SK-N-SH treated with all-trans-retinoic acid at 6 μM for 48 hours (cell line): Measurements from ENCODE around the gene EVA1C.
"Not testable (repeated sequence)": the region's sequence is repeated elsewhere in the genome, so short reads cannot be mapped to it uniquely, and the experiment has no call there.

Experiments used
- ATAC-seq: fragments of 200-7000 bp; cut with Tn5 transposase; 3 replicates; pipeline ENCODE4 v1.9.1; 2020; ENCODE audit warnings: mild to moderate bottlenecking, moderate library complexity
- ARNTL ChIP-seq: fragments of 450-650 bp; formaldehyde crosslinking; IDR thresholded peaks from 2 replicates; pipeline ENCODE4 v1.5.0; 2020; ENCODE audit warnings: low read depth, mild to moderate bottlenecking, moderate library complexity, borderline replicate concordance
- BACH2 ChIP-seq: fragments of 250-450 bp; sonication (Bioruptor Pico); IDR thresholded peaks from 2 replicates; pipeline ENCODE4 v1.9.0; 2021; ENCODE audit warnings: mild to moderate bottlenecking, borderline replicate concordance
- CSDC2 ChIP-seq: fragments of 250-450 bp; sonication (Bioruptor Pico); IDR thresholded peaks from 2 replicates; pipeline ENCODE4 v1.5.0; 2020; ENCODE audit warnings: mild to moderate bottlenecking, moderate library complexity
- CSRNP3 ChIP-seq: fragments of 250-450 bp; sonication (Bioruptor Pico); IDR thresholded peaks from 2 replicates; pipeline ENCODE4 v1.5.1; 2021; ENCODE audit warnings: mild to moderate bottlenecking, moderate library complexity
- ESRRG ChIP-seq: fragments of 250-450 bp; sonication (Bioruptor Pico); IDR thresholded peaks from 2 replicates; pipeline ENCODE4 v1.6.1; 2021; ENCODE audit warnings: mild to moderate bottlenecking
- GLIS3 ChIP-seq: fragments of 250-450 bp; sonication (Bioruptor Pico); IDR thresholded peaks from 2 replicates; pipeline ENCODE4 v1.5.0; 2020; ENCODE audit warnings: mild to moderate bottlenecking, moderate library complexity
- ISL1 ChIP-seq: fragments of 250-450 bp; sonication (Bioruptor Pico); IDR thresholded peaks from 2 replicates; pipeline ENCODE4 v2.1.2; 2022; ENCODE audit warnings: mild to moderate bottlenecking, moderate library complexity
- OSR1 ChIP-seq: fragments of 250-450 bp; sonication (Bioruptor Pico); IDR thresholded peaks from 2 replicates; pipeline ENCODE4 v1.8.0; 2022; ENCODE audit warnings: moderate library complexity, mild to moderate bottlenecking, inconsistent platforms
- PATZ1 ChIP-seq: fragments of 250-450 bp; sonication (Bioruptor Pico); IDR thresholded peaks from 2 replicates; pipeline ENCODE4 v1.8.0; 2020; ENCODE audit warnings: mild to moderate bottlenecking, moderate library complexity, borderline replicate concordance
- POU6F1 ChIP-seq: fragments of 250-450 bp; sonication (Bioruptor Pico); IDR thresholded peaks from 2 replicates; pipeline ENCODE4 v1.8.0; 2021; ENCODE audit warnings: low read depth, mild to moderate bottlenecking, moderate library complexity, borderline replicate concordance
- PPARA ChIP-seq: fragments of 250-450 bp; sonication (Bioruptor Pico); IDR thresholded peaks from 2 replicates; pipeline ENCODE4 v1.5.0; 2020; ENCODE audit warnings: mild to moderate bottlenecking, borderline replicate concordance
- RARB ChIP-seq: fragments of 250-450 bp; sonication (Bioruptor Pico); IDR thresholded peaks from 2 replicates; pipeline ENCODE4 v1.8.0; 2021; ENCODE audit warnings: mild to moderate bottlenecking, moderate library complexity
- SNAI2 ChIP-seq: fragments of 250-450 bp; sonication (Bioruptor Pico); IDR thresholded peaks from 2 replicates; pipeline ENCODE4 v1.5.0; 2020; ENCODE audit warnings: mild to moderate bottlenecking, moderate library complexity
- TCF4 ChIP-seq: fragments of 250-450 bp; sonication (Bioruptor Pico); IDR thresholded peaks from 2 replicates; pipeline ENCODE4 v1.8.0; 2021; ENCODE audit warnings: mild to moderate bottlenecking, moderate library complexity, borderline replicate concordance
- TOX ChIP-seq: fragments of 250-450 bp; sonication (Bioruptor Pico); IDR thresholded peaks from 2 replicates; pipeline ENCODE4 v1.8.0; 2021; ENCODE audit warnings: mild to moderate bottlenecking, moderate library complexity, borderline replicate concordance
- TSHZ2 ChIP-seq: fragments of 250-450 bp; sonication (Bioruptor Pico); IDR thresholded peaks from 2 replicates; pipeline ENCODE4 v1.5.0; 2020; ENCODE audit warnings: mild to moderate bottlenecking, moderate library complexity
- ZC3H10 ChIP-seq: fragments of 250-450 bp; sonication (Bioruptor Pico); IDR thresholded peaks from 2 replicates; pipeline ENCODE4 v1.5.1; 2021; ENCODE audit warnings: mild to moderate bottlenecking, moderate library complexity
- ZFP3 ChIP-seq: fragments of 250-450 bp; sonication (Bioruptor Pico); IDR thresholded peaks from 2 replicates; pipeline ENCODE4 v1.5.0; 2020; ENCODE audit warnings: mild to moderate bottlenecking, moderate library complexity
- ZFP30 ChIP-seq: fragments of 450-650 bp; formaldehyde crosslinking; IDR thresholded peaks from 2 replicates; pipeline ENCODE4 v1.5.0; 2022; ENCODE audit warnings: mild to moderate bottlenecking, moderate library complexity
- ZNF565 ChIP-seq: fragments of 450-650 bp; formaldehyde crosslinking; conservative IDR thresholded peaks from 2 replicates; pipeline ENCODE4 v1.5.0; 2020; ENCODE audit warnings: low read depth, mild to moderate bottlenecking, moderate library complexity
- ZNF70 ChIP-seq: fragments of 450-650 bp; formaldehyde crosslinking; IDR thresholded peaks from 2 replicates; pipeline ENCODE4 v1.5.0; 2020; ENCODE audit warnings: mild to moderate bottlenecking, moderate library complexity
- ZNF8 ChIP-seq: fragments of 450-650 bp; formaldehyde crosslinking; IDR thresholded peaks from 2 replicates; pipeline ENCODE4 v1.5.0; 2020; ENCODE audit warnings: mild to moderate bottlenecking, moderate library complexity

Gene EVA1C

GRCh38 chr21:32445101-32445500, 32.6 kb downstream of the EVA1C start:
- ATAC-seq, result no peak
- TF ChIP-seq ZFP30 (CRISPR knock-in tag) (no peak), ZNF70 (CRISPR knock-in tag) (no peak), ZNF565 (CRISPR knock-in tag) (no peak), PPARA (CRISPR knock-in tag) (no peak), ZNF8 (CRISPR knock-in tag) (no peak), ZC3H10 (CRISPR knock-in tag) (no peak), SNAI2 (CRISPR knock-in tag) (no peak), ESRRG (CRISPR knock-in tag) (no peak), TOX (no peak), OSR1 (no peak), PATZ1 (CRISPR knock-in tag) (no peak), TSHZ2 (CRISPR knock-in tag) (no peak), CSRNP3 (CRISPR knock-in tag) (no peak), ZFP3 (no peak)

GRCh38 chr21:32446440-32446839, 33.9 kb downstream of the EVA1C start:
- not testable (repeated sequence) for ATAC-seq

GRCh38 chr21:32447224-32447623, 34.7 kb downstream of the EVA1C start:
- TF ChIP-seq ARNTL (CRISPR knock-in tag), result no peak
- TF ChIP-seq TCF4 (CRISPR knock-in tag), result no peak
- no peak for TF ChIP-seq TSHZ2 (CRISPR knock-in tag)
- no peak for TF ChIP-seq PPARA (CRISPR knock-in tag)
- no peak for TF ChIP-seq POU6F1 (CRISPR knock-in tag)
- TF ChIP-seq TOX, result no peak
- TF ChIP-seq OSR1, result no peak
- TF ChIP-seq GLIS3, result no peak
- no peak for TF ChIP-seq ZNF565 (CRISPR knock-in tag)
- no peak for TF ChIP-seq RARB (CRISPR knock-in tag)
- no peak for TF ChIP-seq ZNF8 (CRISPR knock-in tag)
- TF ChIP-seq CSDC2 (CRISPR knock-in tag), result no peak
- TF ChIP-seq ZNF70 (CRISPR knock-in tag), result no peak
- no peak for TF ChIP-seq BACH2 (CRISPR knock-in tag)
- TF ChIP-seq ZFP30 (CRISPR knock-in tag), result no peak
- TF ChIP-seq ISL1 (CRISPR knock-in tag), result no peak
- TF ChIP-seq ZFP3, result no peak
- TF ChIP-seq ZC3H10 (CRISPR knock-in tag), result no peak
- TF ChIP-seq CSRNP3 (CRISPR knock-in tag), result no peak
- ATAC-seq, result no peak
